ENCODE measurements around the gene CACNB1.

The CACNB1 gene

DNA sequence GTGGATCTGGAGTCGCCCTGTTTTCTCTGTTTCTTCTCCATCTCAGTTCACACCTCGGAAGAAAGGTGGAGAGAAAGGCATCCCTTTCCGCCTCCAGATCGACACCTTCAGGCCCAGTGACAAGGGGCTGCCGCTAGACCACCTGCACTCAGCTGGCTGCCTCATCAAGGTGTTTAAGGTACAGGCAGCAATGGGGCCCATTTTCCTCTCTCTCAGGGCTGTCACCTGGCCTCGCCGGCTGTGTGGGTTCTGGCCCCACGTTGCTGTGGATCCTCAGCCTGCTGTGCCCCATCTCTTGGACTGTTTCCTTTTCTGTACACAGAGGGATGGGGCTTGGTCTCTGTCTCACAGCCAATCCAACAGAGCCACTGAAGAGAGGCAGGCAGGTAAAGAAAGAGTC lies 45.7 kb upstream of the CACNB1 start:
- TF ChIP-seq, protein P1, sequence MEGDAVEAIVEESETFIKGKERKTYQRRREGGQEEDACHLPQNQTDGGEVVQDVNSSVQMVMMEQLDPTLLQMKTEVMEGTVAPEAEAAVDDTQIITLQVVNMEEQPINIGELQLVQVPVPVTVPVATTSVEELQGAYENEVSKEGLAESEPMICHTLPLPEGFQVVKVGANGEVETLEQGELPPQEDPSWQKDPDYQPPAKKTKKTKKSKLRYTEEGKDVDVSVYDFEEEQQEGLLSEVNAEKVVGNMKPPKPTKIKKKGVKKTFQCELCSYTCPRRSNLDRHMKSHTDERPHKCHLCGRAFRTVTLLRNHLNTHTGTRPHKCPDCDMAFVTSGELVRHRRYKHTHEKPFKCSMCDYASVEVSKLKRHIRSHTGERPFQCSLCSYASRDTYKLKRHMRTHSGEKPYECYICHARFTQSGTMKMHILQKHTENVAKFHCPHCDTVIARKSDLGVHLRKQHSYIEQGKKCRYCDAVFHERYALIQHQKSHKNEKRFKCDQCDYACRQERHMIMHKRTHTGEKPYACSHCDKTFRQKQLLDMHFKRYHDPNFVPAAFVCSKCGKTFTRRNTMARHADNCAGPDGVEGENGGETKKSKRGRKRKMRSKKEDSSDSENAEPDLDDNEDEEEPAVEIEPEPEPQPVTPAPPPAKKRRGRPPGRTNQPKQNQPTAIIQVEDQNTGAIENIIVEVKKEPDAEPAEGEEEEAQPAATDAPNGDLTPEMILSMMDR (IDR thresholded peaks at IDR 0.05; ENCODE audit: low read depth, low read length), result no peak
- no peak for DNase-seq (ENCODE audit: low read depth)
- no peak overlapping the region for H3K4me3 ChIP-seq (ENCODE audit: low read depth, low read length)

DNA sequence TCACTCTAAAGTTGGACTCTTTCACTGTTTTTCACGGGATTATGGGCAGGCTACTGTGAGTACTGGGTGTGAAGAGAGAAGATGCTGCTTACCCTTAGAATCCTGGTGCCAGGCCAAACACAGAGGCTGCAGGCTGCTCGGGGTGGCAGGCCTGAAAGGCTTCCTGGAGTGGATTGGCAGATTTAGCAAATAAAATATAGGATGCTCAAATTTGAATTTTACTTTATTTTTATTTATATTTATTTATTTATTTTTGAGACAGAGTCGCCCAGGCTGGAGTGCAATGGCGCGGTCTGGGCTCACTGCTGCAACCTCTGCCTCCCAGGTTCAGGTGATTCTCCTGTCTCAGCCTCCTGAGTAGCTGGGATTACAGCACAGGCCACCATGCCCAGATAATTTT lies 43.2 kb upstream of the CACNB1 start:
- no peak for DNase-seq (ENCODE audit: low read depth)
- no peak overlapping the region for H3K4me3 ChIP-seq (ENCODE audit: low read depth, low read length)
- TF ChIP-seq, protein P1 (IDR thresholded peaks at IDR 0.05; ENCODE audit: low read depth, low read length), result no peak
- TF ChIP-seq, protein P2, sequence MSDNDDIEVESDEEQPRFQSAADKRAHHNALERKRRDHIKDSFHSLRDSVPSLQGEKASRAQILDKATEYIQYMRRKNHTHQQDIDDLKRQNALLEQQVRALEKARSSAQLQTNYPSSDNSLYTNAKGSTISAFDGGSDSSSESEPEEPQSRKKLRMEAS (IDR thresholded peaks at IDR 0.05; ENCODE audit: low read depth, low read length), result no peak
- TF ChIP-seq POLR2A (IDR thresholded peaks at IDR 0.05; ENCODE audit: extremely low read depth, insufficient read length), result no peak
- TF ChIP-seq MYC (IDR thresholded peaks at IDR 0.05; ENCODE audit: low read depth, low read length), result no peak

DNA sequence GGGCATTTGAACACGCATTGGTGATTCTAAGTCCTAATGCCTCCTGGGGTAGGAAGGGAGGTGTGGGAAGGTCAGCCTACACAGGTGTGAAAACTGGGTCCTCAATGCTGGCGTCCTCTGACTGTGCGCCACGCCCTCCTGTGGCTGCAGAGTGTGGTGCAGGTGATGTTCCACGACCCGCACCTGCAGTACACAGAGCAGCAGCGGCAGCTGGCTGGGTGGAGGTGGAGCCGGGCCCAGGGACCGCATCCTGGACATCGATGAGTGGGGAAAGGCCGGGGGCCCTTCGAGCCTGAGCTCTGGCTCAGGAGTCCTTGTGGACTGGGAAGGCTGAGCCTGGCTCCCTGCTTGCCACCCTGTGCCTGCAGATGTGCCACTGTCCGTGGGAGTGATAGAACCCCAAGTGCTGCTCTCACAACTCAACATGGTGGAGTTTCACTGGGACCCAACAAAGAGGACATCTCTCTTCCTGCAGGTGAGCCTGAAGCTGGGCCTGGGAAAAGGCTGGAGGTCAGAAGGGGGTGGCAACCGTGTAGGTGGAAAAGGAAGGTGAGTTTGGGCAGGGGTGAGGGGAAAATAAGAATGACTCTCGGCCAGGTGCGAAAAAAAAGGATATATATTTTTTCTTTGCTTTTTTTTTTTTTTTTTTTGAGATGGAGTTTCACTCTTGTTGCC lies 42.3 kb upstream of the CACNB1 start:
- TF ChIP-seq, protein P1 (IDR thresholded peaks at IDR 0.05; ENCODE audit: low read depth, low read length), result peak; percentile 72
- TF ChIP-seq POLR2A (IDR thresholded peaks at IDR 0.05; ENCODE audit: extremely low read depth, insufficient read length), result no peak
- peak; percentile 53 for DNase-seq (ENCODE audit: low read depth)
- H3K4me3 ChIP-seq (ENCODE audit: low read depth, low read length), result no peak overlapping the region

DNA sequence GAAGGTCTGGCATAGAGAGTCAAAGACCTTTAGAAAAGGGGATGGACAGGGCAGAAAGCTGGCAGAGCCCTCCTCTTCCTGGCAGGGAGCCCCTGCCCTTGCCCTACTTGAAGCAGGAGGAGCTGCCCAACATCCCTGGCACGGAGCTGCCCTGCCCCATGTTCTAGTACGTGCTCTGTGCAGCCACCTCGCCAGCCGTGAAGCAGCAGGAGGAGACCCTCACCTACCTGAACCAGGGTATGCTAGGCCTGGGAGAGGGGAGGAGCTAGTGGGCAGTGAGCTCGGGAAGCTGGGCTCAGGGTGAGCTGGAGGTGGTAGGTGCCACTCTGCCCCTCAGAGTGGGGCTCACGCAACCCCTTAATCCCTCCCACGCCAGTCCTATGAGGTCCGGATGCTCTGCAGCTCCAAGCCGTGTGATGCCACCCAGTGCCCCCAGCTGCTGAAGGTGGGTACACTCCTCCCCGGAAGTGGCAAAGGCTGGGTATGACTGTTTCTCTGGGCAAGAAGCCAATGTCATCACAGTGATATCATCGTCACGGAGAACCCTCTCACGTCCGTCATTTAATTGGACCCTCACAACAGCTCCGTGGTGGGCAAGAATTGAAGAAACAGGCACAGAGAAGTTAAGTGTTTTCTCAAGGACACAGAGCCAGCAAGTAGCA lies 41.0 kb upstream of the CACNB1 start:
- TF ChIP-seq MYC (IDR thresholded peaks at IDR 0.05; ENCODE audit: low read depth, low read length) (no peak), POLR2A (IDR thresholded peaks at IDR 0.05; ENCODE audit: extremely low read depth, insufficient read length) (no peak)
- TF ChIP-seq, protein P2 (IDR thresholded peaks at IDR 0.05; ENCODE audit: low read depth, low read length), result no peak
- TF ChIP-seq, protein P1 (IDR thresholded peaks at IDR 0.05; ENCODE audit: low read depth, low read length), result no peak
- peak; percentile 40 for DNase-seq (ENCODE audit: low read depth)
- no peak overlapping the region for H3K4me3 ChIP-seq (ENCODE audit: low read depth, low read length)

DNA sequence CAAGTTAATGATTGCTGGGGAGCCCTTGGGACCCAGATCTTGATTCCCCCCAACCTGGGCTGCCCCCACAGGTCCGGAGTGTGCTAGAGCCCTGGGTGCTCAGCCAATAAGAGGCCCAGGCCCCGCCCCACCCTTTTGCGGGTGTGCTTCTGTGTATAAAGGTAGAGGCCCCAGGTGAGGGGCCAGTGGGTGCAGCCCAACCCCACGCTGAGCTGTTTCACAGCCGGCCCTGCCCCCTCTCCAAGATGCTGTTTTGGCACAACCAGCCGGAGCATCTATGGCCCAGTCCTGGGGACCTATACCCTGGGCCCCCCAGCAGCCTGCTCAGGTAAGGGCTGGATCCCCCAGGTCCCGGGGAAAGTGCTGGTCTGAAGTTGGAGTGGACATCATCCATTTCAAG lies 40.1 kb upstream of the CACNB1 start:
- TF ChIP-seq, protein P1 (IDR thresholded peaks at IDR 0.05; ENCODE audit: low read depth, low read length), result no peak
- TF ChIP-seq, protein P2 (IDR thresholded peaks at IDR 0.05; ENCODE audit: low read depth, low read length), result no peak
- no peak for DNase-seq (ENCODE audit: low read depth)
- no peak overlapping the region for H3K4me3 ChIP-seq (ENCODE audit: low read depth, low read length)

DNA sequence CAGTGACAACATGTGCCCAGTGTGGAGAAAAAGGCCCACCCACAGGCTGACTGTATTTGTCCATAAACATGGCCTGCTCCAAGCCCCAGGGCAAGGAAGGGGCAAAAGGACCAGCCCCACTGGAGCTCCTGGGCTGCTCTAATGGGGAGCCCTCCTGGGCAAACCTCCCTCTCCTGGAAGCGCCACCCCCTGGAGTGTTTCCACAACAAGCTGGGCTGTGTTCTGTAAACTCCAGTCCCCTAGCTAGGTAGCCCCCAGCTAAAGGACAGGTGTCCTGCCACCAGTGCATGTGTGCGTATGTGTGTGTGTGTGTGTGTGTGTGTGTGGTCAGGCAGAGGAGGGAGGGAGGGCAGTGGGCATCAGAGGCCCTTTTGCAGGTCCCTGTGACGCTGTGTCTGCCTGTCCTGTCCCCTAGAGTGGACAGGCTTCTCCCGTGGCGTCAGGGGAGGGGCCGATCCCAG lies 39.5 kb upstream of the CACNB1 start:
- TF ChIP-seq POLR2A (IDR thresholded peaks at IDR 0.05; ENCODE audit: extremely low read depth, insufficient read length) (no peak), MYC (IDR thresholded peaks at IDR 0.05; ENCODE audit: low read depth, low read length) (no peak)
- TF ChIP-seq, protein P2 (IDR thresholded peaks at IDR 0.05; ENCODE audit: low read depth, low read length), result no peak
- TF ChIP-seq, protein P1 (IDR thresholded peaks at IDR 0.05; ENCODE audit: low read depth, low read length), result no peak
- H3K4me3 ChIP-seq (ENCODE audit: low read depth, low read length), result no peak overlapping the region
- no peak for DNase-seq (ENCODE audit: low read depth)

All from NB4 (cell line).